ENCODE data around the gene CSH1.
A peak's percentile ranks its signal among the peaks of the same experiment; 100 is the strongest.
"Not testable (repeated sequence)": the region's sequence is repeated elsewhere in the genome, so short reads cannot be mapped to it uniquely, and the experiment has no call there.

CSH1 gene

GRCh38 chr17:63870292-63870665, 26.1 kb downstream of the CSH1 start:
- not testable (repeated sequence) for DNase-seq (ENCODE audit: low read depth in 1 of 2, low spot score in 1 of 2)

GRCh38 chr17:63869491-63870291, 26.7 kb downstream of the CSH1 start:
- not testable (repeated sequence) for DNase-seq (ENCODE audit: low read depth in 1 of 2, low spot score in 1 of 2)

GRCh38 chr17:63866625-63867024, 29.7 kb downstream of the CSH1 start:
- DNase-seq (ENCODE audit: low read depth in 1 of 2, low spot score in 1 of 2): not testable (repeated sequence)

GRCh38 chr17:63859257-63859656, 37.1 kb downstream of the CSH1 start:
- DNase-seq (ENCODE audit: low read depth in 1 of 2, low spot score in 1 of 2): no peak

GRCh38 chr17:63856425-63856824, 39.9 kb downstream of the CSH1 start:
- not testable (repeated sequence) for DNase-seq (ENCODE audit: low read depth in 1 of 2, low spot score in 1 of 2)

- DNase-seq (ENCODE audit: low read depth in 1 of 2, low spot score in 1 of 2): no peak
Observed at GRCh38 chr17:63855185-63855584, 41.2 kb downstream of the CSH1 start.

GRCh38 chr17:63854709-63855108, 41.7 kb downstream of the CSH1 start:
- no peak for DNase-seq (ENCODE audit: low read depth in 1 of 2, low spot score in 1 of 2)

- DNase-seq (ENCODE audit: low read depth in 1 of 2, low spot score in 1 of 2): no peak
Observed at GRCh38 chr17:63853260-63853659, 43.1 kb downstream of the CSH1 start.

GRCh38 chr17:63850401-63850800, 46.0 kb downstream of the CSH1 start:
- DNase-seq (ENCODE audit: low read depth in 1 of 2, low spot score in 1 of 2): no peak

- DNase-seq (ENCODE audit: low read depth in 1 of 2, low spot score in 1 of 2): peak; percentile 93
Observed at GRCh38 chr17:63848834-63849689, 47.3 kb downstream of the CSH1 start.

GRCh38 chr17:63847525-63848249, 48.7 kb downstream of the CSH1 start:
- DNase-seq (ENCODE audit: low read depth in 1 of 2, low spot score in 1 of 2): no peak

- DNase-seq (ENCODE audit: low read depth in 1 of 2, low spot score in 1 of 2): no peak
Observed at GRCh38 chr17:63845509-63845908, 50.9 kb downstream of the CSH1 start.

Measured in activated T-helper 1 cell treated with anti-CD3 and anti-CD28 coated beads, Interleukin-2, amount 50 U/mL, for 16 hours (primary cell).